Lower lobe of right lung (tissue), 2 donors: ENCODE results near the gene CORO2B. TPM values are rescaled to one million over a fixed set of nuclear protein-coding genes. Genes with fewer than 3 reads are reported as not detected.

Source experiments
- ATAC-seq, 2 donors: fragments of 200-7000 bp; cut with Tn5 transposase; one replicate each; pipeline ENCODE4 v1.9.1; 2020 to 2022; ENCODE audit warnings: mild to moderate bottlenecking in 2 of 2, moderate library complexity in 2 of 2
- DNase-seq: peaks from one replicate; pipeline ENCODE4 v3.0.0-alpha.2; 2020
- H3K27ac ChIP-seq: fragments of 200-600 bp; one replicate; pipeline ENCODE4 v1.8.0; 2022
- H3K27me3 ChIP-seq: fragments of 200-600 bp; one replicate; pipeline ENCODE4 v1.8.0; 2022; ENCODE audit warnings: low read depth
- H3K36me3 ChIP-seq: fragments of 200-600 bp; one replicate; pipeline ENCODE4 v1.8.0; 2022; ENCODE audit warnings: mild to moderate bottlenecking
- H3K4me1 ChIP-seq: fragments of 200-600 bp; one replicate; pipeline ENCODE4 v1.8.0; 2022
- H3K4me3 ChIP-seq: fragments of 200-600 bp; one replicate; pipeline ENCODE4 v1.8.0; 2022; ENCODE audit warnings: mild to moderate bottlenecking
- H3K9me3 ChIP-seq: fragments of 200-600 bp; one replicate; pipeline ENCODE4 v1.8.0; 2022
- intact Hi-C: fragments of 100-400 bp; cut with DNase I; formaldehyde crosslinking; loops from one replicate; pipeline ENCODE4 v1.11.0; 2022
- total RNA-seq: library from RNA; stranded (reverse); fragmentation: NEBNext Ultra II Directional; extraction: Animal tissue kit (Norgen Biotek cat#: 25700); gene quantifications from one replicate; pipeline ENCODE4 v1.2.1, GENCODE V29; 2021
- TF ChIP-seq, protein P1 (sequence below): fragments of 200-600 bp; IDR thresholded peaks from one replicate; pipeline ENCODE4 v1.8.0; 2022; ENCODE audit warnings: antibody characterized with exemption, mild to moderate bottlenecking
- donor health status: DM: no; HTN: yes; CAD: no; lungs with severe emphysema.

CORO2B gene
- total RNA-seq, 1 donor from 2014 or later: 6.8 TPM

DNA sequence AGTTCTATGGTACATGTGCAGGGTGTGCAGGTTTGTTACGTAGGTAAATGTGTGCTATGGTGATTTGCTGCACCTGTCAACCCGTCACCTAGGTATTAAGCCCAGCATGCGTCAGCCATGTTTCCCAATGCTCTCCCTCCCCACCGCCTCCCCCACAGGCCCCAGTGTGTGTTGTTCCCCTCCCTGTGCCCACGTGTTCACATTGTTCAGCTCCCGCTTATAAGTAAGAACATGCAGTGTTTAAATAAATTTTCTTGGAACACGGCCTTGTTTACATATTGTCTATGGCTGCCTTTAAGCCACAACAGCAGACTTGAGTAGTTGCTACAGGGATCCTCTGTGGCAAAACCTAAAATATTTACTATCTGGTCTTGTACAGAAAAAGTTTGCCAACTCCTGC is 41.3 kb upstream of the CORO2B start:
- Histone ChIP-seq H3K4me3 (no peak overlapping the region), H3K27ac (no peak overlapping the region)

DNA sequence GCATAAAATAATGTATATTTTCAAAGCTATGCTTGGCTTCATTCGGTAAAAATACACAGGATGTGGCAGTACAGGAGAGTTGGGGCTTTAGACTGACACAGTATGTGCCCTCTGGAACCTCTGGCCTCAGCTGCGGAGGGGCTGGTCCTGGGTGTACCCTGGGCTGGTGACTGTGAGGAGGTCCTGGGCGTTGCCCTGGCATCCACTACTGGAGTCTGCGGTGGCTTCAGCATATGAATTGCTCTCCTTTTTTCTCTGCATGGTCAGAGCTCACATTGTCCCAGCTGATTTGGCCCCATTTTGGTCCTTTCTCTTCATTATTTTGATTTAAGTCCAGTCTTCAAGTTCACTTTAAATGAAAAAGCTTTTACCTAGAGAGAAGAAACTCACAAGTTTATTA is 40.5 kb upstream of the CORO2B start:
- intact Hi-C loops: no loop called here
- DNase-seq: no peak
- Histone ChIP-seq H3K27ac (no peak overlapping the region), H3K9me3 (no peaks in the 10 kb centered on the region), H3K4me3 (no peak overlapping the region), H3K36me3 (no peaks in the 10 kb centered on the region), H3K4me1 (no peaks in the 10 kb centered on the region), H3K27me3 (no peaks in the 10 kb centered on the region)
- TF ChIP-seq, protein P1, sequence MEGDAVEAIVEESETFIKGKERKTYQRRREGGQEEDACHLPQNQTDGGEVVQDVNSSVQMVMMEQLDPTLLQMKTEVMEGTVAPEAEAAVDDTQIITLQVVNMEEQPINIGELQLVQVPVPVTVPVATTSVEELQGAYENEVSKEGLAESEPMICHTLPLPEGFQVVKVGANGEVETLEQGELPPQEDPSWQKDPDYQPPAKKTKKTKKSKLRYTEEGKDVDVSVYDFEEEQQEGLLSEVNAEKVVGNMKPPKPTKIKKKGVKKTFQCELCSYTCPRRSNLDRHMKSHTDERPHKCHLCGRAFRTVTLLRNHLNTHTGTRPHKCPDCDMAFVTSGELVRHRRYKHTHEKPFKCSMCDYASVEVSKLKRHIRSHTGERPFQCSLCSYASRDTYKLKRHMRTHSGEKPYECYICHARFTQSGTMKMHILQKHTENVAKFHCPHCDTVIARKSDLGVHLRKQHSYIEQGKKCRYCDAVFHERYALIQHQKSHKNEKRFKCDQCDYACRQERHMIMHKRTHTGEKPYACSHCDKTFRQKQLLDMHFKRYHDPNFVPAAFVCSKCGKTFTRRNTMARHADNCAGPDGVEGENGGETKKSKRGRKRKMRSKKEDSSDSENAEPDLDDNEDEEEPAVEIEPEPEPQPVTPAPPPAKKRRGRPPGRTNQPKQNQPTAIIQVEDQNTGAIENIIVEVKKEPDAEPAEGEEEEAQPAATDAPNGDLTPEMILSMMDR: no peak
- ATAC-seq: no peak

More for the DNA sequence above, 41.3 kb upstream of the CORO2B start:
- peaks cover 6% of the 10 kb centered on the region for H3K9me3 ChIP-seq
- H3K27me3 ChIP-seq: no peaks in the 10 kb centered on the region
- no peaks in the 10 kb centered on the region for H3K36me3 ChIP-seq
- ATAC-seq (no peak), DNase-seq (no peak)
- TF ChIP-seq, protein P1: no peak
- intact Hi-C loops: no loop called here
- no peaks in the 10 kb centered on the region for H3K4me1 ChIP-seq

DNA sequence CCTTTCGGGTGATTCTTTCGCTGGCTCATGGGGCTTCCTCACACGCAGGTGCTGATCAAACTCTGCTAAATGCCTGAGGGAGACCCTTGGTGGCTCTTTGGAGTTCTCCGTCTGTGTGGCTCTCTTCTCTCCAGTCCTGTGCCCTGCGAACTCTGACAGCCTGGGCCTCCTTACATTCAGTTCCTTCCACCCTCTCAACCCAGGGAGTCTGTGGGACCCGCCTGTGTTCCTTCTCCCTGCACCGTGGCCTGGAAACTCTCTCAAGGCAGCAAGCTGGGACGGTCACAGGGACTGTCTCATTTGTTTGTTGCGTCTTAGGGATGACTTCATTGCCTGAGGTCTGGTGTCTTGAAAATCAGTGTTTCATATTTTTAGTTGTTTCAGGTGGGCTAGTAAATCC is 37.0 kb upstream of the CORO2B start:
- no peak overlapping the region for H3K27ac ChIP-seq
- intact Hi-C loops: no loop called here
- no peak for ATAC-seq
- DNase-seq: no peak
- H3K4me1 ChIP-seq: no peaks in the 10 kb centered on the region
- TF ChIP-seq, protein P1: no peak
- H3K27me3 ChIP-seq: no peaks in the 10 kb centered on the region
- no peaks in the 10 kb centered on the region for H3K9me3 ChIP-seq
- H3K36me3 ChIP-seq: no peaks in the 10 kb centered on the region
- no peak overlapping the region for H3K4me3 ChIP-seq

DNA sequence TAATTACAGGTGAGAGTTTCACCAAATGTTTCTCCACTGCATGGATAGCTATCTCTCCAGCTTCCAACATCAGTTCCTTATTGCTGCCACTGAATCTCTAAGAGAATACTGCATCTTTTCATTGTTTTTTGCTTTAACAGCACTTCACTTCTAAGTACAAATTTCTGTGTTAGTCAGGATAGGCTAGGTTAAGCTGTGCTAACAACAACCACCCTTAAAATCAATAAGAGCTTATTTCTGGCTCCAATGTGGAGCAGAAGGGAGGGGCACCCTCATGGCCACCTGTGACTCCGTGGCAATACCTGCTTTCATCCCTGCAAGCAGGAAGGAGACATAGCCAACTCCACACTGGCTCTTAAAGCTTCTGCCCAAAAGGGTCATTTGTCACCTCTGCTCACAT is 36.4 kb upstream of the CORO2B start:
- Histone ChIP-seq H3K36me3 (no peaks in the 10 kb centered on the region), H3K4me1 (no peaks in the 10 kb centered on the region), H3K4me3 (no peak overlapping the region), H3K27me3 (no peaks in the 10 kb centered on the region), H3K9me3 (no peaks in the 10 kb centered on the region), H3K27ac (no peak overlapping the region)
- ATAC-seq (no peak), DNase-seq (no peak)
- TF ChIP-seq, protein P1: no peak
- intact Hi-C loops: no loop called here

DNA sequence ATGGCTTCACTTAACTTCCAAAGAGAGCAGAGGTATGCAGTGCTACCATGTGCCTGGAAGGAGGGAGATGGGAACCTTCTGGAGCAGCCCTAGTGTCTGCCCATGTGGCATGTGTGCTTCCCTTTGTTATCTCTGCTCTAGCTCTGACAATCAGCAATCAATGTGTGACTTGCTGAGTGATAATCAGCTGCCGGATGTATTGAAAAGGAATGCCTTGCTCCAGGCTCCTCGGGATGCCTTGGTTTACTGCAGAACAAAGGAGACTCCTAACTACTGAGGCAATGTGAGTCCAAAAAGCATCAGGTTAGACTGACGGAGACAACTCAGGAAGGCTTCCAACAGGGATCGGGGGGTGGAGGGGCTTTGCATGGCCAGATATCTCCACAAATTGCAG is 36.0 kb upstream of the CORO2B start:
- ATAC-seq (no peak), DNase-seq (no peak)
- H3K4me1 ChIP-seq: no peaks in the 10 kb centered on the region
- no peaks in the 10 kb centered on the region for H3K36me3 ChIP-seq
- intact Hi-C loops: no loop called here
- H3K9me3 ChIP-seq: no peaks in the 10 kb centered on the region
- TF ChIP-seq, protein P1: no peak
- no peaks in the 10 kb centered on the region for H3K27me3 ChIP-seq
- H3K4me3 ChIP-seq: no peak overlapping the region
- no peak overlapping the region for H3K27ac ChIP-seq
